IMR-90 (cell line): ENCODE results near the gene PDE6A. TPM values are rescaled to one million over a fixed set of nuclear protein-coding genes. Genes with fewer than 3 reads are reported as not detected.

Experiments
- ATAC-seq: fragments of 200-7000 bp; cut with Tn5 transposase; 2 replicates; pipeline ENCODE4 v1.9.1; 2020; ENCODE audit warnings: low read depth, mild to moderate bottlenecking, moderate library complexity
- BruUV-seq: library from RNA; stranded (reverse); fragments of 400-500 nt; replicated peaks from 2 replicates; lab custom pipeline; 2021; lab: Mats Ljungman, UMichigan
- CTCF ChIA-PET: fragments of 300-600 bp; formaldehyde crosslinking; extraction: SDS; loops from one replicate; lab custom pipeline; 2021; ENCODE audit warnings: antibody characterized with exemption; lab: Yijun Ruan, JAX
- POLR2A ChIA-PET: fragments of 300-600 bp; sonication (Branson Sonifier 250); formaldehyde crosslinking; loops from one replicate; lab custom pipeline; 2022; ENCODE audit warnings: antibody characterized with exemption; ENCODE audit not compliant: unreplicated experiment; lab: Charles Lee
- DNase-seq: peaks from one replicate; pipeline ENCODE4 v3.0.0; 2013
- H2AFZ ChIP-seq: replicated peaks from 2 replicates; pipeline ENCODE3; 2013; ENCODE audit warnings: low read length, mild to moderate bottlenecking; ENCODE audit not compliant: poor library complexity
- H2AK5ac ChIP-seq: 2 replicates; pipeline ENCODE4 v1.6.1; 2013; ENCODE audit warnings: low read depth, low read length, inconsistent platforms
- H2AK9ac ChIP-seq: replicated peaks from 2 replicates; pipeline ENCODE3; 2013; ENCODE audit warnings: mild to moderate bottlenecking, low read depth, low read length, moderate library complexity; ENCODE audit not compliant: poor library complexity
- H2BK120ac ChIP-seq: 2 replicates; pipeline ENCODE4 v1.6.1; 2013; ENCODE audit warnings: low read depth, low read length, inconsistent platforms
- H2BK15ac ChIP-seq: 3 replicates; pipeline ENCODE4 v1.6.1; 2013; ENCODE audit warnings: low read depth, low read length, inconsistent platforms
- H2BK20ac ChIP-seq: 2 replicates; pipeline ENCODE4 v1.6.1; 2013; ENCODE audit warnings: low read depth, mild to moderate bottlenecking, inconsistent platforms, low read length, moderate library complexity
- H2BK5ac ChIP-seq: 2 replicates; pipeline ENCODE4 v1.6.1; 2013; ENCODE audit warnings: mild to moderate bottlenecking, low read depth, low read length, inconsistent platforms; ENCODE audit not compliant: poor library complexity, severe bottlenecking
- H3K14ac ChIP-seq: replicated peaks from 2 replicates; pipeline ENCODE4 v1.6.1; 2013; ENCODE audit warnings: low read depth, low read length, inconsistent platforms
- H3K18ac ChIP-seq: 2 replicates; pipeline ENCODE4 v1.6.1; 2013; ENCODE audit warnings: low read depth, low read length, control low read depth
- H3K23ac ChIP-seq: 2 replicates; pipeline ENCODE4 v1.6.1; 2013; ENCODE audit warnings: low read depth, low read length, inconsistent platforms
- H3K27ac ChIP-seq: 2 replicates; pipeline ENCODE4 v1.5.1; 2013; ENCODE audit warnings: mild to moderate bottlenecking, control low read depth, low read length; ENCODE audit not compliant: insufficient read depth
- H3K27me3 ChIP-seq: 2 replicates; pipeline ENCODE4 v1.6.1; 2013; ENCODE audit warnings: low read length; ENCODE audit not compliant: control insufficient read depth, insufficient read depth
- H3K36me3 ChIP-seq: 2 replicates; pipeline ENCODE4 v1.6.1; 2013; ENCODE audit warnings: low read length, mixed read lengths; ENCODE audit not compliant: control insufficient read depth, insufficient read depth
- H3K4ac ChIP-seq: 2 replicates; pipeline ENCODE4 v1.6.1; 2013; ENCODE audit warnings: low read depth, low read length, inconsistent platforms
- H3K4me1 ChIP-seq: 2 replicates; pipeline ENCODE4 v1.6.1; 2013; ENCODE audit warnings: low read length, mixed read lengths; ENCODE audit not compliant: control insufficient read depth, insufficient read depth
- H3K4me2 ChIP-seq: 2 replicates; pipeline ENCODE4 v1.6.1; 2013; ENCODE audit warnings: low read depth, mild to moderate bottlenecking, control low read depth, low read length, moderate library complexity
- H3K4me3 ChIP-seq: 2 replicates; pipeline ENCODE4 v1.5.1; 2013; ENCODE audit warnings: low read depth, mild to moderate bottlenecking, control low read depth, low read length, moderate library complexity; ENCODE audit not compliant: insufficient read depth
- H3K56ac ChIP-seq: 2 replicates; pipeline ENCODE4 v1.6.1; 2013; ENCODE audit warnings: low read length, inconsistent platforms; ENCODE audit not compliant: insufficient read depth; ENCODE audit errors: extremely low read depth
- H3K79me1 ChIP-seq, 2 experiments: 2 replicates each; pipeline ENCODE4 v1.6.1; 2013; ENCODE audit warnings: low read length in 2 of 2, inconsistent platforms in 1 of 2, low read depth in 1 of 2
- H3K9ac ChIP-seq: 2 replicates; pipeline ENCODE4 v1.6.1; 2013; ENCODE audit warnings: low read depth, low read length, control low read depth
- H3K9me1 ChIP-seq: 2 replicates; pipeline ENCODE4 v1.6.1; 2013; ENCODE audit warnings: low read length, inconsistent platforms; ENCODE audit not compliant: insufficient read depth
- H3K9me3 ChIP-seq: 2 replicates; pipeline ENCODE4 v1.6.1; 2013; ENCODE audit warnings: low read length; ENCODE audit not compliant: control insufficient read depth, insufficient read depth
- H4K20me1 ChIP-seq: 2 replicates; pipeline ENCODE4 v1.6.1; 2013; ENCODE audit warnings: low read length, inconsistent platforms; ENCODE audit not compliant: insufficient read depth
- H4K5ac ChIP-seq: 2 replicates; pipeline ENCODE4 v1.6.1; 2013; ENCODE audit warnings: mild to moderate bottlenecking, low read depth, low read length, control low read depth
- H4K8ac ChIP-seq, 2 experiments: 2 replicates each; pipeline ENCODE4 v1.6.1; 2013; ENCODE audit warnings: low read depth in 2 of 2, low read length in 2 of 2, control low read depth in 1 of 2, inconsistent platforms in 1 of 2
- H4K91ac ChIP-seq: 2 replicates; pipeline ENCODE4 v1.6.1; 2013; ENCODE audit warnings: low read depth, low read length, inconsistent platforms; ENCODE audit not compliant: insufficient read depth
- BHLHE40 ChIP-seq: fragments of 150-350 bp; IDR thresholded peaks from 2 replicates; pipeline ENCODE4 v1.6.1; 2016; ENCODE audit warnings: mild to moderate bottlenecking, low read depth, low read length
- CEBPB ChIP-seq: IDR thresholded peaks from 2 replicates; pipeline ENCODE4 v1.6.1; 2012; ENCODE audit warnings: low read depth, low read length, improper control_type of control experiment
- CHD1 ChIP-seq: IDR thresholded peaks from 2 replicates; pipeline ENCODE4 v1.6.1; 2012; ENCODE audit warnings: low read depth, low read length, improper control_type of control experiment
- FOS ChIP-seq: fragments of 150-350 bp; IDR thresholded peaks from 2 replicates; pipeline ENCODE4 v1.6.1; 2016; ENCODE audit warnings: low read depth, low read length
- MAFK ChIP-seq: IDR thresholded peaks from 2 replicates; pipeline ENCODE4 v1.6.1; 2012; ENCODE audit warnings: low read depth, low read length, improper control_type of control experiment
- MAZ ChIP-seq: IDR thresholded peaks from 2 replicates; pipeline ENCODE4 v1.6.1; 2012; ENCODE audit warnings: low read depth, mild to moderate bottlenecking, low read length, improper control_type of control experiment, moderate library complexity, borderline replicate concordance
- MXI1 ChIP-seq: IDR thresholded peaks from 2 replicates; pipeline ENCODE4 v1.6.1; 2012; ENCODE audit warnings: low read depth, mild to moderate bottlenecking, low read length, moderate library complexity, borderline replicate concordance
- NFE2L2 ChIP-seq: fragments of 150-350 bp; IDR thresholded peaks from 2 replicates; pipeline ENCODE4 v1.6.1; 2016; ENCODE audit warnings: low read depth, mild to moderate bottlenecking, low read length
- POLR2A ChIP-seq: IDR thresholded peaks from 2 replicates; pipeline ENCODE4 v1.6.1; 2012; ENCODE audit warnings: mild to moderate bottlenecking, low read depth, low read length
- RAD21 ChIP-seq: IDR thresholded peaks from 2 replicates; pipeline ENCODE4 v1.6.1; 2012; ENCODE audit warnings: low read length, improper control_type of control experiment
- RCOR1 ChIP-seq: IDR thresholded peaks from 2 replicates; pipeline ENCODE4 v1.6.1; 2012; ENCODE audit warnings: mild to moderate bottlenecking, low read length, improper control_type of control experiment; ENCODE audit not compliant: insufficient replicate concordance
- RFX5 ChIP-seq: IDR thresholded peaks from 2 replicates; pipeline ENCODE4 v1.8.0; 2012; ENCODE audit warnings: low read depth, mild to moderate bottlenecking, low read length, moderate library complexity
- WGBS, 2 experiments: methylation state at CpG; one replicate each; pipeline versions ENCODE4 v1.1.5 to v1.1.7; 2013; ENCODE audit warnings: missing lambda C conversion rate in 2 of 2; ENCODE audit not compliant: insufficient read length in 1 of 2; ENCODE audit errors: extremely low coverage in 2 of 2; 5-methylcytosine and 5-hydroxymethylcytosine counted together
- dilution Hi-C: fragments of 300-500 bp; cut with HindIII; formaldehyde crosslinking; loops from one replicate; pipeline ENCODE4 v1.14.3; 2018; ENCODE audit warnings: low sequenced_read_pairs; ENCODE audit not compliant: unreplicated experiment
- in situ Hi-C: fragments of 300-500 bp; cut with MboI; formaldehyde crosslinking; loops from 3 replicates; pipeline ENCODE4 v1.14.3; 2019; ENCODE audit warnings: low sequenced_read_pairs, inconsistent platforms, mixed read lengths
- intact Hi-C: fragments of 100-400 bp; cut with micrococcal nuclease; formaldehyde crosslinking; loops from 2 replicates; pipeline ENCODE4 v1.10.0; 2022
- polyA plus RNA-seq, 3 experiments: library from polyadenylated mRNA; depleted of rRNA; stranded (reverse); fragments of >200 nt; gene quantifications; 2 replicates each; pipeline ENCODE4 v1.2.3, GENCODE V29; 2012; ENCODE audit warnings: low replicate concordance in 1 of 3
- total RNA-seq: library from RNA; depleted of rRNA; stranded (reverse); fragments of >200 nt; gene quantifications from 2 replicates; pipeline ENCODE4 v1.2.3, GENCODE V29; 2012
- TF ChIP-seq, protein P1 (sequence below): fragments of 150-350 bp; IDR thresholded peaks from 2 replicates; pipeline ENCODE4 v1.6.1; 2016; ENCODE audit warnings: low read depth, mild to moderate bottlenecking, low read length, moderate library complexity, borderline replicate concordance
- TF ChIP-seq, protein P2 (sequence below): conservative IDR thresholded peaks from 2 replicates; pipeline ENCODE4 v1.5.1; 2012; ENCODE audit warnings: mild to moderate bottlenecking, low read depth, low read length, improper control_type of control experiment

The PDE6A gene
- total and polyA plus RNA-seq, 2 of the 4 experiments (the other 2 are of a cell fraction) = not detected

DNA sequence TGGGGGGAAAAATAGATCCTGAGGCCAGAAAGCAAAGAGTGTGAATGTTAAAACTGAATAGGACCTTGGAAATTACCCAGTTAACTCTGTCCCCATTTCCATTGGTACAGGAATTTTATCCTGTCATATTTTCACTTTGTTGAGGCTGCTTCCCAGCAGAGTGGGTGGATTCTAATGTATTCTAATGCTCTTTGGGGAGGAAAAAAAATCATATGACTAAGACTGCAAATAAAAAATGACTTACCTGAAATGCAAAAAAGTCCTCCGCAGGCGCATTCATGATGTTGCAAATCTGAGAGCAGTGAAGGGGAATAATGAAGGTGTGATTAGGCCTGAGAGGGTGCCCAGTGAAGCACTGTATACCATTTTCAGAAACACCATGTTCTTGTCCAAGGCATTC is 41.2 kb downstream of the PDE6A start:
- Histone ChIP-seq H3K9ac (no peak overlapping the region), H3K23ac (no peak overlapping the region), H2AK9ac (no peak overlapping the region), H3K4ac (no peak overlapping the region), H4K91ac (no peak overlapping the region), H3K36me3 (no peaks in the 10 kb centered on the region), H3K56ac (no peak overlapping the region), H4K20me1 (no peaks in the 10 kb centered on the region), H2BK5ac (no peak overlapping the region), H2BK120ac (no peak overlapping the region), H3K14ac (no peak overlapping the region), H3K27ac (no peak overlapping the region), H3K9me1 (no peaks in the 10 kb centered on the region), H2BK15ac (no peak overlapping the region), H3K79me1 (no peaks in the 10 kb centered on the region), H3K4me3 (no peak overlapping the region), H2AK5ac (no peak overlapping the region), H3K4me1 (no peaks in the 10 kb centered on the region), H3K9me3 (no peaks in the 10 kb centered on the region), H3K4me2 (no peak overlapping the region), H4K5ac (no peak overlapping the region), H4K8ac (no peak overlapping the region), H2AFZ (no peak overlapping the region), H3K27me3 (peaks cover 32% of the 10 kb centered on the region), H2BK20ac (no peak overlapping the region), H3K18ac (no peak overlapping the region)
- no peak for TF ChIP-seq MAFK
- no peak for TF ChIP-seq FOS
- no peak for TF ChIP-seq RAD21
- no peak for TF ChIP-seq CEBPB
- TF ChIP-seq MAZ = no peak
- TF ChIP-seq BHLHE40 = no peak
- TF ChIP-seq CHD1 = no peak
- TF ChIP-seq RFX5 = no peak
- no peak for TF ChIP-seq POLR2A
- TF ChIP-seq RCOR1 = no peak
- TF ChIP-seq, protein P1, sequence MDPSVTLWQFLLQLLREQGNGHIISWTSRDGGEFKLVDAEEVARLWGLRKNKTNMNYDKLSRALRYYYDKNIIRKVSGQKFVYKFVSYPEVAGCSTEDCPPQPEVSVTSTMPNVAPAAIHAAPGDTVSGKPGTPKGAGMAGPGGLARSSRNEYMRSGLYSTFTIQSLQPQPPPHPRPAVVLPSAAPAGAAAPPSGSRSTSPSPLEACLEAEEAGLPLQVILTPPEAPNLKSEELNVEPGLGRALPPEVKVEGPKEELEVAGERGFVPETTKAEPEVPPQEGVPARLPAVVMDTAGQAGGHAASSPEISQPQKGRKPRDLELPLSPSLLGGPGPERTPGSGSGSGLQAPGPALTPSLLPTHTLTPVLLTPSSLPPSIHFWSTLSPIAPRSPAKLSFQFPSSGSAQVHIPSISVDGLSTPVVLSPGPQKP = no peak
- no peak for TF ChIP-seq NFE2L2
- TF ChIP-seq, protein P2, sequence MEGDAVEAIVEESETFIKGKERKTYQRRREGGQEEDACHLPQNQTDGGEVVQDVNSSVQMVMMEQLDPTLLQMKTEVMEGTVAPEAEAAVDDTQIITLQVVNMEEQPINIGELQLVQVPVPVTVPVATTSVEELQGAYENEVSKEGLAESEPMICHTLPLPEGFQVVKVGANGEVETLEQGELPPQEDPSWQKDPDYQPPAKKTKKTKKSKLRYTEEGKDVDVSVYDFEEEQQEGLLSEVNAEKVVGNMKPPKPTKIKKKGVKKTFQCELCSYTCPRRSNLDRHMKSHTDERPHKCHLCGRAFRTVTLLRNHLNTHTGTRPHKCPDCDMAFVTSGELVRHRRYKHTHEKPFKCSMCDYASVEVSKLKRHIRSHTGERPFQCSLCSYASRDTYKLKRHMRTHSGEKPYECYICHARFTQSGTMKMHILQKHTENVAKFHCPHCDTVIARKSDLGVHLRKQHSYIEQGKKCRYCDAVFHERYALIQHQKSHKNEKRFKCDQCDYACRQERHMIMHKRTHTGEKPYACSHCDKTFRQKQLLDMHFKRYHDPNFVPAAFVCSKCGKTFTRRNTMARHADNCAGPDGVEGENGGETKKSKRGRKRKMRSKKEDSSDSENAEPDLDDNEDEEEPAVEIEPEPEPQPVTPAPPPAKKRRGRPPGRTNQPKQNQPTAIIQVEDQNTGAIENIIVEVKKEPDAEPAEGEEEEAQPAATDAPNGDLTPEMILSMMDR = no peak
- no peak for TF ChIP-seq MXI1
- ChIA-PET POLR2A (interaction anchor here (0.7 kb wide), 1 partner anchor 15 kb away, joined by 7 read pairs; no protein-coding TSS in a partner anchor), CTCF (no interaction called here)
- dilution Hi-C loops = no loop called here
- in situ Hi-C loops = no loop called here
- DNase-seq (no peak), ATAC-seq (no peak)
- WGBS, 2 experiments = no CpG with 5 or more reads among the region's 2 CpGs
- no TSS peak for BruUV-seq
- intact Hi-C loops = no loop called here
